K562 (cell line): ENCODE results near the gene COL23A1. TPM values are rescaled to one million over a fixed set of nuclear protein-coding genes. Genes with fewer than 3 reads are reported as not detected.
A peak's percentile ranks its signal among the peaks of the same experiment; 100 is the strongest.

Source experiments
- ATAC-seq: fragments of 200-7000 bp; cut with Tn5 transposase; 3 replicates; pipeline ENCODE4 v1.9.1; 2020; ENCODE audit warnings: moderate library complexity
- BruUV-seq: library from RNA; stranded (reverse); fragments of 400-500 nt; replicated peaks from 2 replicates; lab custom pipeline; 2021; lab: Mats Ljungman, UMichigan
- CTCF ChIA-PET: fragments of 300-600 bp; formaldehyde crosslinking; extraction: SDS; loops from one replicate; lab custom pipeline; 2021; ENCODE audit warnings: low intra/inter-chr PET ratio; lab: Yijun Ruan, JAX
- POLR2A ChIA-PET: fragments of 300-600, 350-650 bp; sonication (Branson Sonifier 250); formaldehyde crosslinking; extraction: SDS; loops from one replicate; lab custom pipeline; 2021; ENCODE audit warnings: antibody characterized with exemption, inconsistent platforms; lab: Yijun Ruan, JAX
- DNase-seq, 4 experiments: peaks; one replicate each; pipeline versions ENCODE4 v3.0.0 to v3.0.0-alpha.2; 2011 to 2018; ENCODE audit warnings: low spot score in 3 of 4, mixed read lengths in 3 of 4; ENCODE audit errors: extremely low read depth in 1 of 4
- FAIRE-seq: peaks from 2 replicates; lab custom pipeline; 2011; peaks lifted over from hg19 to GRCh38; lab: Jason Lieb, UNC
- H2AFZ ChIP-seq: 2 replicates; pipeline ENCODE4 v1.6.0; 2011; ENCODE audit warnings: low read depth, low read length, control low read depth, inconsistent platforms
- H3K27ac ChIP-seq: fragments of 200-600 bp; 3 replicates; pipeline ENCODE4 v1.8.0; 2011; ENCODE audit warnings: low read depth, mild to moderate bottlenecking, control low read depth, inconsistent platforms, low read length, moderate library complexity, mixed read lengths; ENCODE audit errors: extremely low read depth
- H3K27me3 ChIP-seq, 2 experiments: fragments of 300-600 bp in 1 of 2; 2 replicates in 1 of 2; 3 replicates in 1 of 2; pipeline versions ENCODE4 v1.6.0 to v1.8.0; 2011; ENCODE audit warnings: inconsistent platforms in 2 of 2, low read length in 2 of 2, mild to moderate bottlenecking in 1 of 2, mixed read lengths in 1 of 2, moderate library complexity in 1 of 2; ENCODE audit not compliant: control insufficient read depth in 2 of 2, insufficient read depth in 2 of 2
- H3K36me3 ChIP-seq: fragments of 300-600 bp; 3 replicates; pipeline ENCODE4 v1.8.0; 2011; ENCODE audit warnings: mild to moderate bottlenecking, low read length, inconsistent platforms; ENCODE audit not compliant: control insufficient read depth, insufficient read depth
- H3K4me1 ChIP-seq, 2 experiments: fragments of 200-600 bp in 1 of 2; replicated peaks in 1 of 2; 2 replicates in 1 of 2; 3 replicates in 1 of 2; pipeline versions ENCODE4 v1.5.1 to v1.8.0; 2011; ENCODE audit warnings: inconsistent platforms in 2 of 2, low read length in 2 of 2, mild to moderate bottlenecking in 1 of 2, mixed read lengths in 1 of 2, moderate library complexity in 1 of 2; ENCODE audit not compliant: control insufficient read depth in 2 of 2, insufficient read depth in 2 of 2
- H3K4me2 ChIP-seq: 2 replicates; pipeline ENCODE4 v1.6.1; 2011; ENCODE audit warnings: low read length, control low read depth, inconsistent platforms, mixed read lengths; ENCODE audit not compliant: insufficient read depth
- H3K4me3 ChIP-seq: fragments of 200-600 bp; sonication (generic), shearing (Covaris generic); 2 replicates; pipeline ENCODE4 v1.5.1; 2016; ENCODE audit warnings: control low read depth, inconsistent platforms
- H3K79me2 ChIP-seq: fragments of 200-600 bp; 3 replicates; pipeline ENCODE4 v1.8.0; 2011; ENCODE audit warnings: low read length, inconsistent platforms; ENCODE audit not compliant: control insufficient read depth, insufficient read depth
- H3K9ac ChIP-seq, 2 experiments: 2 replicates each; pipeline versions ENCODE4 v1.6.0 to v1.6.1; 2011; ENCODE audit warnings: low read depth in 2 of 2, low read length in 2 of 2, control low read depth in 1 of 2, inconsistent platforms in 1 of 2, mild to moderate bottlenecking in 1 of 2, mixed read lengths in 1 of 2; ENCODE audit not compliant: insufficient read depth in 1 of 2
- H3K9me1 ChIP-seq: one replicate; pipeline ENCODE4 v1.6.0; 2011; ENCODE audit warnings: inconsistent platforms, mild to moderate bottlenecking, low read length, moderate library complexity; ENCODE audit not compliant: control insufficient read depth, insufficient read depth
- H3K9me3 ChIP-seq: replicated peaks from 2 replicates; pipeline ENCODE4 v1.5.1; 2011; ENCODE audit warnings: low read depth, low read length, inconsistent platforms; ENCODE audit not compliant: control insufficient read depth, insufficient read depth
- H4K20me1 ChIP-seq: replicated peaks from 2 replicates; pipeline ENCODE4 v1.6.1; 2011; ENCODE audit warnings: low read length, inconsistent platforms, mixed read lengths; ENCODE audit not compliant: control insufficient read depth, insufficient read depth
- COPS2 ChIP-seq: fragments of 450-650 bp; conservative IDR thresholded peaks from 2 replicates; pipeline ENCODE4 v1.6.1; 2016; ENCODE audit warnings: mild to moderate bottlenecking, moderate library complexity
- E4F1 ChIP-seq: fragments of 250-450 bp; sonication (Bioruptor Pico); IDR thresholded peaks from 2 replicates; pipeline ENCODE4 v1.5.0; 2021; ENCODE audit warnings: mild to moderate bottlenecking, borderline replicate concordance
- HNRNPL ChIP-seq: fragments of 200-400 bp; formaldehyde crosslinking; IDR thresholded peaks from 2 replicates; pipeline ENCODE4 v1.6.1; 2017; ENCODE audit warnings: low read depth, mild to moderate bottlenecking, low read length
- ZNF316 ChIP-seq: fragments of 450-650 bp; IDR thresholded peaks from 2 replicates; pipeline ENCODE4 v1.6.1; 2016
- WGBS: fragments of 100-300 bp; shearing (Covaris generic); methylation state at CpG from one replicate; pipeline ENCODE4 v1.1.6; 2016; ENCODE audit warnings: low coverage, mixed read lengths; ENCODE audit not compliant: insufficient coverage; ENCODE audit errors: missing lambda C conversion rate; 5-methylcytosine and 5-hydroxymethylcytosine counted together
- in situ Hi-C: fragments of 300-500 bp; cut with MboI; formaldehyde crosslinking; loops from 4 replicates; pipeline ENCODE4 v1.15.0; 2018; ENCODE audit warnings: inconsistent platforms, mixed read lengths
- intact Hi-C: fragments of 100-400 bp; cut with micrococcal nuclease; formaldehyde crosslinking; loops from 2 replicates; pipeline ENCODE4 v1.14.2; 2022
- polyA plus RNA-seq, 8 experiments: library from polyadenylated mRNA; depleted of rRNA in 4 of 8; stranded (reverse) in 5 of 8; unstranded in 3 of 8; fragments of >200 nt; fragmentation: Nextera tagmentation in 2 of 8; fragmentation: Illumina TruSeq in 1 of 8; extraction: Ambion mirVana in 2 of 8; extraction: Trizol in 1 of 8; gene quantifications; 2 replicates each; pipeline versions ENCODE4 v1.2.1 to v1.2.3, GENCODE V29; 2011 to 2014; ENCODE audit warnings: inconsistent platforms in 1 of 8, missing spikeins in 1 of 8
- total RNA-seq, 7 experiments: library from RNA; depleted of rRNA in 6 of 7; stranded (reverse); fragments of >200 nt in 6 of 7; fragmentation: Illumina TruSeq in 2 of 7; extraction: Trizol in 2 of 7; gene quantifications; 2 replicates each; pipeline versions ENCODE4 v1.2.1 to v1.2.3, GENCODE V29; 2011 to 2021; ENCODE audit warnings: low replicate concordance in 1 of 7
- TF ChIP-seq, protein P1 (sequence below): sonication (generic); formaldehyde crosslinking; IDR thresholded peaks from 2 replicates; pipeline ENCODE4 v1.8.1; 2023; ENCODE audit warnings: mild to moderate bottlenecking, missing genetic modification reagents

The COL23A1 gene
- total and polyA plus RNA-seq, 9 of the 15 experiments (the other 6 are each of a cell fraction or from before 2014, with no cell fraction given), result 0.09 TPM; not detected in 8

DNA sequence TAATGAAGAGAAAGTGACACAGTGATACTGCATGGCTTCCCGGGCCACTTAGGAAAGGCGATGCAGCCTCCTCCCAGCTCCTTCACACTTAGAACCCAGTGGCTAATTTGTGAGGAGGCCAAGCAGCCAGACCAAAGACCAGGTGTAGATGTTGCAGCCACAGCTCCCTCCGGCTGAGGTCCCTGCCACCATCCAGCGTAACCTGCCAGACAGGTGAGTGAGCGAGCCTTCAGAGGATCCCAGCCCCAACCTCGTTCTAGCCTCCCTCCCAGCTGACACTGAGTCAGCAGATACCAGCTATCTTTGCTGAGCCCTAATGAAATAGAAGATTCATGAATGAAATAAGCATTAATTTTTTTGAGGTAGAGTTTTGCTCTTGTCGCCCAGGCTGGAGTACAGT, 59.7 kb downstream of the COL23A1 start:
- TF ChIP-seq COPS2 (no peak), E4F1 (no peak), HNRNPL (no peak), ZNF316 (peak; percentile 7; the same call in 1 of the 2 replicates)
- TF ChIP-seq, protein P1, sequence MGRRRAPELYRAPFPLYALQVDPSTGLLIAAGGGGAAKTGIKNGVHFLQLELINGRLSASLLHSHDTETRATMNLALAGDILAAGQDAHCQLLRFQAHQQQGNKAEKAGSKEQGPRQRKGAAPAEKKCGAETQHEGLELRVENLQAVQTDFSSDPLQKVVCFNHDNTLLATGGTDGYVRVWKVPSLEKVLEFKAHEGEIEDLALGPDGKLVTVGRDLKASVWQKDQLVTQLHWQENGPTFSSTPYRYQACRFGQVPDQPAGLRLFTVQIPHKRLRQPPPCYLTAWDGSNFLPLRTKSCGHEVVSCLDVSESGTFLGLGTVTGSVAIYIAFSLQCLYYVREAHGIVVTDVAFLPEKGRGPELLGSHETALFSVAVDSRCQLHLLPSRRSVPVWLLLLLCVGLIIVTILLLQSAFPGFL, result no peak
- no peak overlapping the region for H3K9ac ChIP-seq
- CTCF ChIA-PET, result no interaction called here
- intact Hi-C loops (no loop called here), in situ Hi-C loops (no loop called here)
- no peak overlapping the region for H3K4me3 ChIP-seq
- DNase-seq, result no peak
- H3K27me3 ChIP-seq, result peaks cover 13 to 75% of the 10 kb centered on the region in 2 experiments; a peak in 4 of 5 replicates
- H4K20me1 ChIP-seq, result no peaks in the 10 kb centered on the region; the same call in 1 of the 2 replicates
- H3K9me3 ChIP-seq, result no peaks in the 10 kb centered on the region
- H3K4me1 ChIP-seq, result peaks cover 0 to 5% of the 10 kb centered on the region in 2 experiments; a peak in 2 of 5 replicates
- POLR2A ChIA-PET, result no interaction called here
- no peak for FAIRE-seq
- no TSS peak for BruUV-seq
- 19% methylated on average over 7 of the region's 7 CpGs for WGBS
- no peak overlapping the region for H3K27ac ChIP-seq
- H3K36me3 ChIP-seq, result no peaks in the 10 kb centered on the region
- H3K9me1 ChIP-seq, result no peaks in the 10 kb centered on the region
- no peak overlapping the region for H2AFZ ChIP-seq
- no peaks in the 10 kb centered on the region for H3K79me2 ChIP-seq
- no peak overlapping the region for H3K4me2 ChIP-seq
- no peak for ATAC-seq
